ENCODE data around the gene ETNK2. TPM values are rescaled to one million over a fixed set of nuclear protein-coding genes. Genes with fewer than 3 reads are reported as not detected.

The ETNK2 gene
- total RNA-seq, 2 experiments from 2014 or later: not detected

GRCh38 chr1:204124639-204125038, 27.2 kb downstream of the ETNK2 start:
- Mint-ChIP-seq H3K27me3 (no peaks in the 10 kb centered on the region), H3K36me3 (no peaks in the 10 kb centered on the region), H3K27ac (no peak overlapping the region)

GRCh38 chr1:204123376-204123775, 28.5 kb downstream of the ETNK2 start:
- CTCF ChIA-PET: interaction anchor here (1.0 kb wide), 1 partner anchor 10 kb away, joined by 3 read pairs; no protein-coding TSS in a partner anchor
- H3K27ac Mint-ChIP-seq: no peak overlapping the region
- H3K36me3 Mint-ChIP-seq: no peaks in the 10 kb centered on the region
- DNase-seq: no peak
- ATAC-seq: no peak
- H3K4me3 Mint-ChIP-seq: no peak overlapping the region
- no peaks in the 10 kb centered on the region for H3K27me3 Mint-ChIP-seq
- H3K4me1 Mint-ChIP-seq: no peaks in the 10 kb centered on the region
- no peaks in the 10 kb centered on the region for H3K9me3 Mint-ChIP-seq (ENCODE audit: low read depth)

More at GRCh38 chr1:204124639-204125038, 27.2 kb downstream of the ETNK2 start:
- ATAC-seq: no peak
- Mint-ChIP-seq H3K4me1 (peaks cover 3% of the 10 kb centered on the region), H3K9me3 (ENCODE audit: low read depth) (no peaks in the 10 kb centered on the region), H3K4me3 (no peak overlapping the region)
- CTCF ChIA-PET: interaction anchor here (1.0 kb wide), 1 partner anchor 9 kb away, joined by 3 read pairs; no protein-coding TSS in a partner anchor
- DNase-seq: no peak

- H3K4me1 Mint-ChIP-seq: no peaks in the 10 kb centered on the region
- no peak for ATAC-seq
- no peaks in the 10 kb centered on the region for H3K36me3 Mint-ChIP-seq
- no peak for DNase-seq
- no peaks in the 10 kb centered on the region for H3K9me3 Mint-ChIP-seq (ENCODE audit: low read depth)
- no peak overlapping the region for H3K4me3 Mint-ChIP-seq
- no peaks in the 10 kb centered on the region for H3K27me3 Mint-ChIP-seq
- CTCF ChIA-PET: no interaction called here
- no peak overlapping the region for H3K27ac Mint-ChIP-seq
Measured at GRCh38 chr1:204121840-204122555, 29.8 kb downstream of the ETNK2 start.

GRCh38 chr1:204116539-204116938, 35.3 kb downstream of the ETNK2 start:
- H3K9me3 Mint-ChIP-seq (ENCODE audit: low read depth): no peaks in the 10 kb centered on the region

GRCh38 chr1:204115116-204115515, 36.7 kb downstream of the ETNK2 start:
- ATAC-seq (no peak), DNase-seq (no peak)
- Mint-ChIP-seq H3K9me3 (ENCODE audit: low read depth) (no peaks in the 10 kb centered on the region), H3K27ac (no peak overlapping the region), H3K4me3 (no peak overlapping the region), H3K27me3 (no peaks in the 10 kb centered on the region), H3K4me1 (no peaks in the 10 kb centered on the region), H3K36me3 (no peaks in the 10 kb centered on the region)
- CTCF ChIA-PET: interaction anchor here (0.6 to 1.7 kb wide), 2 partner anchors 14 to 95 kb away, joined by 3 to 7 read pairs; no protein-coding TSS in a partner anchor

More at GRCh38 chr1:204116539-204116938, 35.3 kb downstream of the ETNK2 start:
- Mint-ChIP-seq H3K27me3 (no peaks in the 10 kb centered on the region), H3K4me3 (no peak overlapping the region), H3K4me1 (no peaks in the 10 kb centered on the region), H3K36me3 (no peaks in the 10 kb centered on the region), H3K27ac (no peak overlapping the region)
- no peak for ATAC-seq
- no peak for DNase-seq
- CTCF ChIA-PET: interaction anchor here (1.3 to 1.7 kb wide), 2 partner anchors 12 to 15 kb away, joined by 3 to 7 read pairs; no protein-coding TSS in a partner anchor

- Mint-ChIP-seq H3K36me3 (no peaks in the 10 kb centered on the region), H3K4me3 (no peak overlapping the region), H3K27me3 (no peaks in the 10 kb centered on the region), H3K4me1 (no peaks in the 10 kb centered on the region), H3K9me3 (ENCODE audit: low read depth) (no peaks in the 10 kb centered on the region), H3K27ac (no peak overlapping the region)
- DNase-seq: no peak
- CTCF ChIA-PET: interaction anchor here (1.3 to 2.8 kb wide), 2 partner anchors 14 to 21 kb away, joined by 3 to 10 read pairs; no protein-coding TSS in a partner anchor
- no peak for ATAC-seq
Measured at GRCh38 chr1:204114606-204115005, 37.2 kb downstream of the ETNK2 start.

GRCh38 chr1:204113896-204114295, 37.9 kb downstream of the ETNK2 start:
- Mint-ChIP-seq H3K27me3 (no peaks in the 10 kb centered on the region), H3K9me3 (ENCODE audit: low read depth) (no peaks in the 10 kb centered on the region), H3K4me3 (no peak overlapping the region), H3K27ac (no peak overlapping the region), H3K36me3 (no peaks in the 10 kb centered on the region), H3K4me1 (no peaks in the 10 kb centered on the region)
- no peak for DNase-seq
- no peak for ATAC-seq
- CTCF ChIA-PET: interaction anchor here (1.3 to 2.8 kb wide), 2 partner anchors 15 to 22 kb away, joined by 3 to 10 read pairs; no protein-coding TSS in a partner anchor

- Mint-ChIP-seq H3K27me3 (no peaks in the 10 kb centered on the region), H3K36me3 (no peaks in the 10 kb centered on the region), H3K9me3 (ENCODE audit: low read depth) (no peaks in the 10 kb centered on the region), H3K27ac (no peak overlapping the region), H3K4me3 (no peak overlapping the region), H3K4me1 (no peaks in the 10 kb centered on the region)
- ATAC-seq (no peak), DNase-seq (no peak)
- CTCF ChIA-PET: interaction anchor here (0.7 to 2.8 kb wide), 3 partner anchors 16 to 596 kb away, joined by 3 to 10 read pairs (median 3); no protein-coding TSS in a partner anchor
Measured at GRCh38 chr1:204112876-204113730, 38.7 kb downstream of the ETNK2 start.

GRCh38 chr1:204110894-204111633, 40.8 kb downstream of the ETNK2 start:
- DNase-seq: no peak
- no peak for ATAC-seq
- CTCF ChIA-PET: no interaction called here
- H3K27ac Mint-ChIP-seq: no peak overlapping the region
- no peaks in the 10 kb centered on the region for H3K4me1 Mint-ChIP-seq
- no peak overlapping the region for H3K4me3 Mint-ChIP-seq
- peaks cover 2% of the 10 kb centered on the region for H3K27me3 Mint-ChIP-seq
- no peaks in the 10 kb centered on the region for H3K36me3 Mint-ChIP-seq
- no peaks in the 10 kb centered on the region for H3K9me3 Mint-ChIP-seq (ENCODE audit: low read depth)

- peaks cover 19% of the 10 kb centered on the region for H3K4me1 Mint-ChIP-seq
- H3K9me3 Mint-ChIP-seq (ENCODE audit: low read depth): no peaks in the 10 kb centered on the region
- no peak overlapping the region for H3K4me3 Mint-ChIP-seq
- ATAC-seq (no peak), DNase-seq (no peak)
- no peaks in the 10 kb centered on the region for H3K36me3 Mint-ChIP-seq
- H3K27ac Mint-ChIP-seq: no peak overlapping the region
- CTCF ChIA-PET: interaction anchor here (0.7 to 0.8 kb wide), 2 partner anchors 20 to 237 kb away, joined by 3 read pairs; no protein-coding TSS in a partner anchor
- H3K27me3 Mint-ChIP-seq: peaks cover 2% of the 10 kb centered on the region
Measured at GRCh38 chr1:204108312-204109141, 43.3 kb downstream of the ETNK2 start.

GRCh38 chr1:204107892-204108291, 44.0 kb downstream of the ETNK2 start:
- DNase-seq (no peak), ATAC-seq (no peak)
- no peaks in the 10 kb centered on the region for H3K9me3 Mint-ChIP-seq (ENCODE audit: low read depth)
- CTCF ChIA-PET: interaction anchor here (0.7 kb wide), 1 partner anchor 21 kb away, joined by 3 read pairs; no protein-coding TSS in a partner anchor
- H3K4me3 Mint-ChIP-seq: no peak overlapping the region
- no peak overlapping the region for H3K27ac Mint-ChIP-seq
- H3K4me1 Mint-ChIP-seq: peaks cover 25% of the 10 kb centered on the region
- no peaks in the 10 kb centered on the region for H3K36me3 Mint-ChIP-seq
- H3K27me3 Mint-ChIP-seq: peaks cover 2% of the 10 kb centered on the region

GRCh38 chr1:204106825-204107224, 45.0 kb downstream of the ETNK2 start:
- H3K27ac Mint-ChIP-seq: no peak overlapping the region
- ATAC-seq (no peak), DNase-seq (no peak)
- no peak overlapping the region for H3K4me3 Mint-ChIP-seq
- H3K27me3 Mint-ChIP-seq: peaks cover 2% of the 10 kb centered on the region
- H3K4me1 Mint-ChIP-seq: peaks cover 34% of the 10 kb centered on the region
- H3K9me3 Mint-ChIP-seq (ENCODE audit: low read depth): no peaks in the 10 kb centered on the region
- no peaks in the 10 kb centered on the region for H3K36me3 Mint-ChIP-seq
- CTCF ChIA-PET: no interaction called here

Data from activated CD8-positive, alpha-beta memory T cell treated with anti-CD3 and anti-CD28 coated beads, Interleukin-2, amount 10 ng/mL, durations not matched to agents 7 days and 5 days (primary cell).